Aorta (tissue), 5 donors: ENCODE results near the gene CYP2D6. TPM values are rescaled to one million over a fixed set of nuclear protein-coding genes. Genes with fewer than 3 reads are reported as not detected.
A peak's percentile ranks its signal among the peaks of the same experiment; 100 is the strongest.

Experiments used
- ATAC-seq: fragments of 200-7000 bp; cut with Tn5 transposase; one replicate; pipeline ENCODE4 v1.9.1; 2022; ENCODE audit warnings: moderate library complexity; ENCODE audit not compliant: low FRiP score
- DNase-seq, 2 donors: peaks; one replicate each; pipeline ENCODE4 v3.0.0-alpha.2; 2020
- H3K27ac ChIP-seq, 2 donors: one replicate each; pipeline ENCODE4 v1.5.1; 2013; ENCODE audit warnings: low read length in 2 of 2, mild to moderate bottlenecking in 2 of 2, moderate library complexity in 2 of 2, control low read depth in 1 of 2, inconsistent platforms in 1 of 2, low read depth in 1 of 2
- H3K27me3 ChIP-seq, 2 donors: one replicate each; pipeline ENCODE4 v1.6.1; 2013; ENCODE audit warnings: control low read depth in 1 of 2, low read length in 1 of 2, mild to moderate bottlenecking in 1 of 2, moderate library complexity in 1 of 2; ENCODE audit not compliant: insufficient read depth in 2 of 2, control insufficient read depth in 1 of 2
- H3K36me3 ChIP-seq, 2 donors: one replicate each; pipeline ENCODE4 v1.6.1; 2013; ENCODE audit warnings: control low read depth in 1 of 2, low read length in 1 of 2, mild to moderate bottlenecking in 1 of 2; ENCODE audit not compliant: insufficient read depth in 2 of 2, control insufficient read depth in 1 of 2
- H3K4me1 ChIP-seq, 2 donors: one replicate each; pipeline ENCODE4 v1.6.1; 2013; ENCODE audit warnings: low read length in 2 of 2, control low read depth in 1 of 2, mild to moderate bottlenecking in 1 of 2, moderate library complexity in 1 of 2; ENCODE audit not compliant: insufficient read depth in 2 of 2, control insufficient read depth in 1 of 2
- H3K4me3 ChIP-seq, 2 donors: one replicate each; pipeline ENCODE4 v1.5.1; 2013; ENCODE audit warnings: low read length in 2 of 2, control low read depth in 1 of 2, mild to moderate bottlenecking in 1 of 2
- H3K9me3 ChIP-seq: one replicate; pipeline ENCODE4 v1.6.1; 2013; ENCODE audit warnings: mild to moderate bottlenecking, low read length; ENCODE audit not compliant: control insufficient read depth
- WGBS, 2 donors: extraction: QIAGEN DNeasy Blood & Tissue Kit; methylation state at CpG; one replicate each; pipeline ENCODE4 v1.1.7; 2013; 5-methylcytosine and 5-hydroxymethylcytosine counted together
- intact Hi-C, 2 donors: fragments of 100-400 bp; cut with DNase I; formaldehyde crosslinking; loops; one replicate each; pipeline versions ENCODE4 v1.14.2 to v1.15.0; 2022
- polyA plus RNA-seq, 2 donors: library from polyadenylated mRNA; stranded (reverse); fragments of 200-250 nt; gene quantifications; one replicate each; pipeline ENCODE4 v1.2.3, GENCODE V29; 2013
- total RNA-seq, 2 donors: library from RNA; stranded (reverse); fragmentation: NEBNext Ultra II Directional; extraction: Animal tissue kit (Norgen Biotek cat#: 25700); gene quantifications; one replicate each; pipeline ENCODE4 v1.2.1, GENCODE V29; 2021
- donor health status: healthy with polysubstance abuse.
- donor health status: Bipolar disorder and iron deficiency.
- donor health status: DM: no; HTN: no; CAD: no.
- donor health status: DM: no; HTN: no; CAD: no.
- donor health status: DM: yes; HTN: yes; CAD: no.

The CYP2D6 gene
- total and polyA plus RNA-seq, 4 donors: 1.0 to 3.8 (median 1.5) TPM

- H3K4me3 ChIP-seq: no peak overlapping the region
- no peaks in the 10 kb centered on the region for H3K9me3 ChIP-seq
- intact Hi-C loops: loop anchor here in 1 of 2 donors (10.0 kb wide), 1 partner anchor 259 kb away; no protein-coding TSS in a partner anchor
- WGBS, 2 donors: 66 to 68% methylated on average over 6 of the region's 6 CpGs
- DNase-seq (no peak), ATAC-seq (no peak)
- peaks cover 0 to 3% of the 10 kb centered on the region in 2 donors for H3K4me1 ChIP-seq
- H3K27me3 ChIP-seq: no peaks in the 10 kb centered on the region
- H3K27ac ChIP-seq: no peak overlapping the region
- H3K36me3 ChIP-seq: peaks cover 2 to 8% of the 10 kb centered on the region in 2 donors
Measured at GRCh38 chr22:42086051-42086450, 44.6 kb downstream of the CYP2D6 start.

GRCh38 chr22:42084874-42085273 lies 45.7 kb downstream of the CYP2D6 start:
- intact Hi-C loops: loop anchor here in 1 of 2 donors (10.0 kb wide), 1 partner anchor 260 kb away; no protein-coding TSS in a partner anchor
- no peaks in the 10 kb centered on the region for H3K27me3 ChIP-seq
- no peak overlapping the region for H3K27ac ChIP-seq
- no peaks in the 10 kb centered on the region for H3K9me3 ChIP-seq
- H3K4me1 ChIP-seq: peaks cover 0 to 3% of the 10 kb centered on the region in 2 donors
- DNase-seq: no peak
- WGBS, 2 donors: 86 to 92% methylated on average over 8 of the region's 8 CpGs
- H3K36me3 ChIP-seq: peaks cover 2 to 8% of the 10 kb centered on the region in 2 donors
- H3K4me3 ChIP-seq: no peak overlapping the region
- ATAC-seq: no peak

- peaks cover 2 to 8% of the 10 kb centered on the region in 2 donors for H3K36me3 ChIP-seq
- H3K4me3 ChIP-seq: no peak overlapping the region
- no peaks in the 10 kb centered on the region for H3K9me3 ChIP-seq
- no peak for DNase-seq
- no peaks in the 10 kb centered on the region for H3K4me1 ChIP-seq
- no peak overlapping the region for H3K27ac ChIP-seq
- WGBS, 2 donors: 70 to 80% methylated on average over 4 of the region's 4 CpGs
- ATAC-seq: no peak
- intact Hi-C loops: loop anchor here in 1 of 2 donors (10.0 kb wide), 1 partner anchor 262 kb away; no protein-coding TSS in a partner anchor
- H3K27me3 ChIP-seq: no peaks in the 10 kb centered on the region
Measured at GRCh38 chr22:42083119-42083518, 47.5 kb downstream of the CYP2D6 start.

GRCh38 chr22:42080287-42080686 lies 50.3 kb downstream of the CYP2D6 start:
- Histone ChIP-seq H3K9me3 (no peaks in the 10 kb centered on the region), H3K27ac (peak overlapping the region; percentile 38 to 82), H3K4me3 (peak overlapping the region; percentile 66 to 89), H3K4me1 (no peaks in the 10 kb centered on the region), H3K36me3 (peaks cover 0 to 5% of the 10 kb centered on the region in 2 donors), H3K27me3 (no peaks in the 10 kb centered on the region)
- intact Hi-C loops: loop anchor here in 1 of 2 donors (10.0 kb wide), 1 partner anchor 265 kb away; no protein-coding TSS in a partner anchor
- 0% methylated on average over 14 of the region's 14 CpGs for WGBS, 2 donors
- DNase-seq: no peak
- no peak for ATAC-seq

GRCh38 chr22:42079319-42080251 lies 51.0 kb downstream of the CYP2D6 start, which contains the start of gene SMDT1:
TSS of gene SMDT1 (plus strand) at chr22:42079700. CDS start at chr22:42079769, 69 bp downstream.
- no peaks in the 10 kb centered on the region for H3K27me3 ChIP-seq
- DNase-seq: peak; percentile 100
- peak within 1 kb of the TSS; percentile 91 to 98 for H3K27ac ChIP-seq
- no peaks in the 10 kb centered on the region for H3K9me3 ChIP-seq
- H3K4me1 ChIP-seq: no peaks in the 10 kb centered on the region
- 0% methylated on average over 70 to 71 of the region's 71 CpGs for WGBS, 2 donors
- peak within 1 kb of the TSS; percentile 66 to 89 for H3K4me3 ChIP-seq
- intact Hi-C loops: loop anchor here in 1 of 2 donors (1.0 to 10.0 kb wide), 2 partner anchors 11 to 265 kb away; partner anchors contain the start of gene NDUFA6
- peak; percentile 96 for ATAC-seq
- H3K36me3 ChIP-seq: peaks cover 0 to 5% of the 10 kb centered on the region in 2 donors

GRCh38 chr22:42078469-42079318 lies 51.9 kb downstream of the CYP2D6 start:
- Histone ChIP-seq H3K27me3 (no peaks in the 10 kb centered on the region), H3K4me3 (peak overlapping the region in 1 of 2 donors; percentile 49), H3K36me3 (peaks cover 0 to 5% of the 10 kb centered on the region in 2 donors), H3K27ac (peak overlapping the region; percentile 91 to 98), H3K4me1 (no peaks in the 10 kb centered on the region), H3K9me3 (no peaks in the 10 kb centered on the region)
- DNase-seq: no peak
- WGBS, 2 donors: 14 to 17% methylated on average over 24 of the region's 24 CpGs
- intact Hi-C loops: loop anchor here in 1 of 2 donors (1.0 kb wide), 1 partner anchor 12 kb away; the partner anchor contains the start of gene NDUFA6
- ATAC-seq: peak; percentile 53

GRCh38 chr22:42077486-42078125 lies 53.0 kb downstream of the CYP2D6 start:
- Histone ChIP-seq H3K27ac (no peak overlapping the region), H3K9me3 (no peaks in the 10 kb centered on the region), H3K36me3 (peaks cover 0 to 1% of the 10 kb centered on the region in 2 donors), H3K27me3 (no peaks in the 10 kb centered on the region), H3K4me1 (no peaks in the 10 kb centered on the region), H3K4me3 (no peak overlapping the region)
- ATAC-seq: no peak
- 79 to 82% methylated on average over 21 of the region's 21 CpGs for WGBS, 2 donors
- no peak for DNase-seq
- intact Hi-C loops: no loop called here
